OCI-LY7 (cell line): Measurements from ENCODE around the gene SOCS7. TPM values are rescaled to one million over a fixed set of nuclear protein-coding genes. Genes with fewer than 3 reads are reported as not detected.

Experiments
- BruUV-seq: library from RNA; stranded (reverse); fragments of 400-500 nt; replicated peaks from 2 replicates; lab custom pipeline; 2021; lab: Mats Ljungman, UMichigan
- CTCF ChIA-PET: fragments of 300-600 bp; sonication (Branson Sonifier 250); formaldehyde crosslinking; loops from one replicate; lab custom pipeline; 2022; ENCODE audit warnings: antibody characterized with exemption; ENCODE audit not compliant: unreplicated experiment; lab: Charles Lee
- POLR2A ChIA-PET: fragments of 300-600 bp; sonication (Branson Sonifier 250); formaldehyde crosslinking; loops from one replicate; lab custom pipeline; 2022; ENCODE audit warnings: antibody characterized with exemption; lab: Charles Lee
- DNase-seq: peaks from one replicate; pipeline ENCODE4 v3.0.0-alpha.2; 2015; ENCODE audit warnings: low spot score
- H2AFZ ChIP-seq: fragments of 200-600 bp; sonication (generic), shearing (Covaris generic); 2 replicates; pipeline ENCODE4 v1.6.1; 2014; ENCODE audit warnings: mild to moderate bottlenecking, antibody characterized with exemption, low read length, moderate library complexity
- H3K27ac ChIP-seq: fragments of 200-600 bp; sonication (generic); 2 replicates; pipeline ENCODE4 v1.5.1; 2014; ENCODE audit warnings: mixed run types, low read depth, mild to moderate bottlenecking, moderate library complexity, low read length, inconsistent platforms; ENCODE audit not compliant: poor library complexity, severe bottlenecking
- H3K36me3 ChIP-seq: fragments of 200-600 bp; sonication (generic); 2 replicates; pipeline ENCODE4 v1.6.1; 2014; ENCODE audit warnings: mild to moderate bottlenecking, antibody characterized with exemption, low read length, moderate library complexity, mixed read lengths; ENCODE audit not compliant: insufficient read depth
- H3K4me1 ChIP-seq: fragments of 200-600 bp; sonication (generic); 2 replicates; pipeline ENCODE4 v1.5.1; 2014; ENCODE audit warnings: mild to moderate bottlenecking, low read length; ENCODE audit not compliant: insufficient read depth, poor library complexity, severe bottlenecking
- H3K4me2 ChIP-seq: fragments of 200-600 bp; sonication (generic); 2 replicates; pipeline ENCODE4 v1.6.1; 2014; ENCODE audit warnings: mild to moderate bottlenecking, low read length
- H3K4me3 ChIP-seq: fragments of 200-600 bp; sonication (generic); 2 replicates; pipeline ENCODE4 v1.5.1; 2014; ENCODE audit warnings: mild to moderate bottlenecking, low read depth, low read length; ENCODE audit not compliant: poor library complexity, severe bottlenecking
- H3K79me2 ChIP-seq: fragments of 200-600 bp; sonication (generic); 2 replicates; pipeline ENCODE4 v1.6.1; 2016; ENCODE audit warnings: low read depth, mild to moderate bottlenecking, low read length, moderate library complexity, mixed read lengths; ENCODE audit not compliant: insufficient read depth
- H3K9me2 ChIP-seq: fragments of 200-600 bp; sonication (generic); 2 replicates; pipeline ENCODE4 v1.6.1; 2016; ENCODE audit warnings: mild to moderate bottlenecking, low read length, mixed read lengths; ENCODE audit not compliant: insufficient read depth
- H3K9me3 ChIP-seq: fragments of 200-600 bp; sonication (generic); 2 replicates; pipeline ENCODE4 v1.6.1; 2014; ENCODE audit warnings: mild to moderate bottlenecking, mixed run types, low read length, mixed read lengths
- H4K20me1 ChIP-seq: fragments of 200-600 bp; sonication (generic); 2 replicates; pipeline ENCODE4 v1.6.1; 2014; ENCODE audit warnings: mild to moderate bottlenecking, antibody characterized with exemption, low read length, moderate library complexity, mixed read lengths; ENCODE audit not compliant: insufficient read depth
- EZH2phosphoT487 ChIP-seq: fragments of 200-600 bp; sonication (generic); IDR thresholded peaks from 2 replicates; pipeline ENCODE4 v1.6.1; 2018; ENCODE audit warnings: low read depth, borderline replicate concordance, mild to moderate bottlenecking, mixed run types, antibody characterized with exemption, low read length, moderate library complexity, mixed read lengths
- intact Hi-C: fragments of 100-400 bp; cut with micrococcal nuclease; formaldehyde crosslinking; loops from one replicate; pipeline ENCODE4 v1.10.0; 2022; ENCODE audit not compliant: unreplicated experiment
- total RNA-seq, 2 experiments: library from RNA; depleted of rRNA in 1 of 2; stranded (reverse); fragments of >200 nt in 1 of 2; shearing (Covaris generic) in 1 of 2; gene quantifications; 2 replicates each; pipeline ENCODE4 v1.2.3, GENCODE V29; 2014 to 2022
- TF ChIP-seq, protein P1 (sequence below): fragments of 200-600 bp; sonication (generic); conservative IDR thresholded peaks from 2 replicates; pipeline ENCODE4 v1.5.1; 2014; ENCODE audit warnings: mild to moderate bottlenecking, antibody characterized with exemption, low read length, moderate library complexity, mixed read lengths

The SOCS7 gene
- total RNA-seq, 2 experiments from 2014 or later, result 36.1 to 39.1 TPM

- H3K27ac ChIP-seq, result no peak overlapping the region
- BruUV-seq, result no TSS peak
- H3K4me3 ChIP-seq, result no peak overlapping the region
- no peaks in the 10 kb centered on the region for H3K9me2 ChIP-seq
- H3K4me1 ChIP-seq, result no peaks in the 10 kb centered on the region
- H3K36me3 ChIP-seq, result no peaks in the 10 kb centered on the region
- no peaks in the 10 kb centered on the region for H3K79me2 ChIP-seq
- H4K20me1 ChIP-seq, result no peaks in the 10 kb centered on the region
- H3K9me3 ChIP-seq, result no peaks in the 10 kb centered on the region
- CTCF ChIA-PET, result interaction anchor here (1.2 kb wide), 1 partner anchor 9 kb away, joined by 6 read pairs; no protein-coding TSS in a partner anchor
- TF ChIP-seq, protein P1, sequence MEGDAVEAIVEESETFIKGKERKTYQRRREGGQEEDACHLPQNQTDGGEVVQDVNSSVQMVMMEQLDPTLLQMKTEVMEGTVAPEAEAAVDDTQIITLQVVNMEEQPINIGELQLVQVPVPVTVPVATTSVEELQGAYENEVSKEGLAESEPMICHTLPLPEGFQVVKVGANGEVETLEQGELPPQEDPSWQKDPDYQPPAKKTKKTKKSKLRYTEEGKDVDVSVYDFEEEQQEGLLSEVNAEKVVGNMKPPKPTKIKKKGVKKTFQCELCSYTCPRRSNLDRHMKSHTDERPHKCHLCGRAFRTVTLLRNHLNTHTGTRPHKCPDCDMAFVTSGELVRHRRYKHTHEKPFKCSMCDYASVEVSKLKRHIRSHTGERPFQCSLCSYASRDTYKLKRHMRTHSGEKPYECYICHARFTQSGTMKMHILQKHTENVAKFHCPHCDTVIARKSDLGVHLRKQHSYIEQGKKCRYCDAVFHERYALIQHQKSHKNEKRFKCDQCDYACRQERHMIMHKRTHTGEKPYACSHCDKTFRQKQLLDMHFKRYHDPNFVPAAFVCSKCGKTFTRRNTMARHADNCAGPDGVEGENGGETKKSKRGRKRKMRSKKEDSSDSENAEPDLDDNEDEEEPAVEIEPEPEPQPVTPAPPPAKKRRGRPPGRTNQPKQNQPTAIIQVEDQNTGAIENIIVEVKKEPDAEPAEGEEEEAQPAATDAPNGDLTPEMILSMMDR, result no peak
- TF ChIP-seq EZH2phosphoT487, result no peak
- H2AFZ ChIP-seq, result no peak overlapping the region
- intact Hi-C loops, result no loop called here
- DNase-seq, result no peak
- POLR2A ChIA-PET, result interaction anchor here (1.0 kb wide), 1 partner anchor 10 kb away, joined by 6 read pairs; no protein-coding TSS in a partner anchor
- H3K4me2 ChIP-seq, result no peak overlapping the region
Observed at GRCh38 chr17:38334480-38335364, 16.9 kb upstream of the SOCS7 start.

DNA sequence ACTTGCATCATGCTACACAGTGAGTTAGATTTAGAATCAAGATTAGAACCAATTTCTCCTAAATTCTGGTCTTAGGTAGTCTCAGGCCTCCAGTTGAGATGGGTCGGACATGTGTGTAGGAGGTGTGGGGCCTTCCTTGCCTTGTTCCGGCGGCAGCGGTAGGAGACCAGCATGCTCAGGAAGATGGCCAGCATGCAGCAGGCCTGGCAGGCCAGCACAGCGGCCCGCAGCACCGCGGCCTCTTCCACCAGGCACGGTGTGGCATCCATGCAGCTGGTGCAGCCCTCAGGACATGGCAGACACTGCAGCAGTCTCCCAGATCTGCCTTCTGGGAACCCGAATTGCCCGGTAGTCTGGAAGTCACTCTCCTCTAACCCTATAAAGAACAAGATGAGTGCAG lies 14.8 kb upstream of the SOCS7 start:
- no peaks in the 10 kb centered on the region for H3K9me2 ChIP-seq
- no peaks in the 10 kb centered on the region for H4K20me1 ChIP-seq
- no TSS peak for BruUV-seq
- H3K36me3 ChIP-seq, result no peaks in the 10 kb centered on the region
- CTCF ChIA-PET, result no interaction called here
- no peak overlapping the region for H2AFZ ChIP-seq
- H3K4me3 ChIP-seq, result no peak overlapping the region
- H3K4me2 ChIP-seq, result no peak overlapping the region
- H3K79me2 ChIP-seq, result no peaks in the 10 kb centered on the region
- TF ChIP-seq, protein P1, result no peak
- TF ChIP-seq EZH2phosphoT487, result no peak
- DNase-seq, result no peak
- POLR2A ChIA-PET, result no interaction called here
- no peak overlapping the region for H3K27ac ChIP-seq
- no peaks in the 10 kb centered on the region for H3K9me3 ChIP-seq
- intact Hi-C loops, result no loop called here
- H3K4me1 ChIP-seq, result peaks cover 5% of the 10 kb centered on the region

- Histone ChIP-seq H3K36me3 (no peaks in the 10 kb centered on the region), H4K20me1 (no peaks in the 10 kb centered on the region), H3K27ac (no peak overlapping the region), H3K9me3 (no peaks in the 10 kb centered on the region), H3K4me1 (peaks cover 5% of the 10 kb centered on the region), H3K9me2 (no peaks in the 10 kb centered on the region), H3K4me2 (no peak overlapping the region), H2AFZ (no peak overlapping the region), H3K4me3 (no peak overlapping the region), H3K79me2 (no peaks in the 10 kb centered on the region)
- ChIA-PET POLR2A (interaction anchor here (0.8 to 0.9 kb wide), 2 partner anchors 13 to 76 kb away, joined by 3 read pairs; no protein-coding TSS in a partner anchor), CTCF (no interaction called here)
- intact Hi-C loops, result no loop called here
- TF ChIP-seq EZH2phosphoT487, result no peak
- TF ChIP-seq, protein P1, result no peak
- no peak for DNase-seq
- no TSS peak for BruUV-seq
Observed at GRCh38 chr17:38338053-38338452, 13.6 kb upstream of the SOCS7 start.
